Skin epidermis (tissue), 12 donors: ENCODE results near the gene KRTAP22-2.

Experiments used
- H3K27ac ChIP-seq, 21 experiments: fragments of 200-600 bp; sonication (generic) in 11 of 21; one replicate each; pipeline ENCODE4 v1.5.0; 2020; ENCODE audit warnings: mild to moderate bottlenecking in 3 of 21, inconsistent platforms in 2 of 21, moderate library complexity in 2 of 21
- H3K4me3 ChIP-seq, 7 experiments: fragments of 200-600 bp; sonication (generic) in 2 of 7; one replicate each; pipeline ENCODE4 v1.5.0; 2020; ENCODE audit warnings: inconsistent platforms in 2 of 7, mild to moderate bottlenecking in 2 of 7, moderate library complexity in 1 of 7

KRTAP22-2 gene

DNA sequence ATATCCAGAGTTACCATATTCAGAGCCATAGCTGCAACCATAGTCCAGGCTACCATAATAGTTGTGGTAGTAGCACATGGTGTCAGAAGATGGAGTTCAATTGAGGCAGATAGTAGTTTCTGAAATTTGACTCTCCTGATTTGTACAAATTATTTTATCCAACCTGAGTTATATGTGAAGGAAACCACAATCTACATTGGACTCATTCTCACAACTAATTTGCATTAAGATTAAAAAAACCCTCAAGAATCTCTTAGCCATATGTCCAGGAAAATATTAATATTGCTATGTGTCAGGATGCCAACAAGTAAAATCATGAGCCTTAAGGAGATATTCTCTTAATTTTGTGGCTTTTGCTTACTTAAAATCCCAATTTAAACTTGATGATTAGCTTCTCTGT, at the start of gene KRTAP22-2:
Gene KRTAP22-2 (minus strand): TSS at position 101 of the 400 bp plus-strand sequence.
- no peak within 1 kb of the TSS for H3K4me3 ChIP-seq
- no peak within 1 kb of the TSS for H3K27ac ChIP-seq

DNA sequence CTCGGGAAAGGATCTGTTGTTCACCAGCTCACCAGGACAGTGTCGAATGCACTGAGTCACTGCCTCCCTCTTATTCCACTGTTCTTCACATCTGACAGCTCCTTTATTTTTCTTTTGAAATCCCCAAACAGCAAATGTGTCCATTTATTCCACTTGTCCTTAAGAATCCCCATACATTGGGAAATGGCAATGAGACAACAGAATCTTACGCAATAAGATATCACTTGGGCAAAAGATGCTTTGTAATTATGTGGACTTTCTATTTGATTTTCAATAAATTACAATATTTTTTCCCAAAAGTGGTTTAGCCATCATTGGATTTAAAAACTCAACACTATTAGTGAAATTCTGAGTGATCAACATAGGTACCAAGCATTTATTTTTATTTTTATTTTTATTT, 48.5 kb upstream of the KRTAP22-2 start:
- Histone ChIP-seq H3K27ac (no peak overlapping the region), H3K4me3 (no peak overlapping the region)

DNA sequence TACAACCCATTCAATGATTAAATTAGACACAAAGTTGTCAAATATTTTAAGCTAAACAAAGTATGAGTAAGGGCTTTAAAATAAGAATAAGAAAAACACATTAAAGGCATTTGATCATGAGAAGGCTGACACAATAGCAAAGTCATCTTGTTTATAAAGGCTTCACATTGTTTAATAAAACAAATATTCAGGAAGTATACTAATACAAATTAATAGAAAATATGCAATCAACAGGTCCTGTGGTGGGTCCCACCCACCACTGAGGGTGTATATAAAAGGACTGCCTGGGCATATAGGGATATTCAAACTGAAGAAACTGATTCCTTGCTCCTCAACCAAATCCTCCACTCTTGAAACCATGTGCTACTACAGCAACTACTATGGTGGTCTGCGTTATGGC, 44.7 kb upstream of the KRTAP22-2 start, which contains the start of gene KRTAP20-2:
Gene KRTAP20-2 (plus strand): TSS at position 301 of the 400 bp plus-strand sequence. CDS start 58 bp downstream, at position 359.
- Histone ChIP-seq H3K27ac (no peak within 1 kb of the TSS), H3K4me3 (no peak within 1 kb of the TSS)

DNA sequence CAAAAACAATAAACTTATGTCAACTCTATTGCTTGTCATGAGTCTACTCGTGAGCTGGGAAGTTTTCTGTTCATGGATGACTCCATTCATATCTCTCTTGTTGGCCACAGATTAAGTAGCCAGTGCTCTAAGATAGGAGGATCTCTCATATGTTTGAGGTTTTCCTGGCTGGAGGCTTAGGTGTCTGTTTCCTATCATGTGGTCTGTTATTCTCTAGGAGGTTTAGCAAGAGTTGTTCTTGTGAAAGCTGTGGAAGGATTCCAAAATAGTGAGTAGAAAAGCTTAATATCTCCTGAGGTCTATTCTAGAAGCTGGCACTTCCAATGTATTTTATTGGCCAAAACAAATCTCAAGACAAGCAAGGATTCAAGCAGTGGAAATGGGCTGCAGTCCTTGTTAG, 39.0 kb upstream of the KRTAP22-2 start:
- H3K4me3 ChIP-seq: no peak overlapping the region
- no peak overlapping the region for H3K27ac ChIP-seq

DNA sequence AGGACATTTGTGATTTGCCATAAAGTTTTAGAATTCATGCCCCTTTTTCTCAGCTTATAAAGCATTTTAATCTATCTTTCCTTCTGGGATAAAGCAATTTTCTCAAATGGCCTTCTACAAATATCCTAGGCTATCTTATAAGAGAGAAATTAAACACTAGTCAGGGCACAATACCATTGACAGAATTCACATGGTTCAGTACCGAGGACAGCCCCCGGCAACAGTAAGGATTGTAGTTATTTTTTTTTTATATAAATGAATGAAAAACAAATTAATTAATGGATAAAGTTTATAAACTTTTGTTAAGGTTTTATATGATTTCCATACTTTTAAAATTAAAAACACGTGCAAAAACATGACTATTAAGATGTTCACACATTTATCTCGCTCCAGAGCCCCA, 37.9 kb upstream of the KRTAP22-2 start:
- Histone ChIP-seq H3K4me3 (no peak overlapping the region), H3K27ac (no peak overlapping the region)

DNA sequence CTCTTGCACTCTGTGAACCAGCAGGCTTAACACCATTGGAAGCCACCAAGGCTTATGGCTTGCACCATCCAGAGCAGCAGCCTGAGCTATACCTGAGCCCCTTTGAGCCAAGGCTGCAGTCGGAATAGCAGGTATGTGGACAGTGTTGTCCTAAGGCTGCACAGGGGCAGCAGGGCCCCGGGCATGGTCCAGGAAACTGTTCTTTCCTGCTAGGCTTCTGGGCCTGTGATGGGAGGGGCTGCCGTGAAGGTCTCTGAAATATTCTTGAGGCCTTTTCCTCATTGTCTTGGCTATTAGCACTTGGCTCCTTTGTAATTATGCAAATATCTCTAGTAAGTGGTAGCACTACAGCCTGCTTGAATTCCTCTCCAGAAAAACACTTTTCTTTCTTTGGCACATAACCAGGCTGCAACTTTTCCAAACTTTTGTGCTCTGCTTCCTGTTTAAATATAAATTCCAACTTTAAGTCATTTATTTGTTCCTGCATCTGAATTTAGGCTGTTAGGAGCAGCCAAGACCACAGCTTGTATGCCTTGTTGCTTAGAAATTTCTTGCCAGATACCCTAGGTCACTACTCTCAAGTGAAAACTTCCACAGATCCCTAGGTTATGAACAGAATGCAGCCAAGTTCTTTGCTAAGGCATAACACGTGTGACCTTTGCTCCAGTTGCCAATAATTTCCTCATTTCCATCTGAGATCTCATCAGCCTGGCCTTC, 35.4 kb upstream of the KRTAP22-2 start:
- Histone ChIP-seq H3K27ac (no peak overlapping the region), H3K4me3 (no peak overlapping the region)

DNA sequence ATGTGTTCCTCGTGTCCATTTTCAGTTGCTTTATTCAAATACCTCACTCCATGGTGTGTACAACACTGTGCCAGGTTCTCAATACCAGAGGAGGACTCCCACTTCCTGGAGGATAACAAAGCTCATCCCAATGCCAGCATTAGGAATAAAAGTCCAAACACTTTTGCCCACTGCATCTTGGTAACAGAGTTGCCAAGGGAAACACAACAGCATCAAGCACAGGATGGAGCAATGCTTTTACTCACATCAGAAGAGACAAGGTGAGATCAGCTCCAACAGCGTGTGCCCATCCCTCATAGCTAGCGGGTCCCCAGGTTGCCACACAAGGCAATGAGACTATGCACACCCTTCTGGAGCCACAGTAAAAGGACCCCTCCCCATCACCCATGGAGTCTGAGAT, 33.2 kb upstream of the KRTAP22-2 start:
- no peak overlapping the region for H3K27ac ChIP-seq
- H3K4me3 ChIP-seq: no peak overlapping the region

DNA sequence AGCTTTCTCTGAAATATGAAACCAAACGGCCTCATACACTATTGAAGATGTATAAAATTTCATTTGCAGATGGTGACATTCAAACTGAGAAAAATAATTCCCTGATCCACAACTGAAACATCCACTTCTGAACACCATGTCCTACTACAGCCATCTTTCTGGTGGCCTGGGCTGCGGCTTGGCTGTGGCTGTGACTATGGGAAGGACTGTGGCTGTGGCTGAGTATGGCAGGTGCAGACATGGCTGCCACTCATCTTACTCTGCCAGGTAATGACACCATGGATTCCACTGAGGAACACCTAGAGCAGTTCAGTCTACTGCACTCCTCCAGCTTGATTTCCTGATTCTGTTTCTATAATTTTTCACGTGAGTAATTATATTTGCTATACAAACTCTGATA, 30.3 kb upstream of the KRTAP22-2 start, which contains the start of gene KRTAP20-4:
Gene KRTAP20-4 (plus strand): TSS at position 106 of the 400 bp plus-strand sequence.
- H3K4me3 ChIP-seq: no peak within 1 kb of the TSS
- H3K27ac ChIP-seq: no peak within 1 kb of the TSS

DNA sequence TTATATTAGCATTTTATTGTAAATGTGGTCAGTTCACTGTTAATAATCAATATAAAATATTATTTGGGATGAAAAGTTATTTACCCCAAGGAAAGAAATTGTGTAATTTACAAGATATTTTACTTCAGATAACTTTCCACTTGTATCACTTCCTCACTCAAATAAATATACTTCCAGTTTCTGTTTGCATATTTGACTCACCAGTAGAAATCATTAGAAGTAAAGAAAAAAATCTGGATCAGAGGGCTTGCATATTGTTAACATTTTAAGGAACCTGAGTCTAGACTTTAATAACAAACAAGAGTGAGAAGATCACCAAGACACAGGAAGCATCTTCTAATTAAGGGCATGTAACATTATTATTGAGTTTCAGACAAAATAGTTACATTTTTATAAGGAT, 29.9 kb upstream of the KRTAP22-2 start:
- Histone ChIP-seq H3K27ac (no peak overlapping the region), H3K4me3 (no peak overlapping the region)

DNA sequence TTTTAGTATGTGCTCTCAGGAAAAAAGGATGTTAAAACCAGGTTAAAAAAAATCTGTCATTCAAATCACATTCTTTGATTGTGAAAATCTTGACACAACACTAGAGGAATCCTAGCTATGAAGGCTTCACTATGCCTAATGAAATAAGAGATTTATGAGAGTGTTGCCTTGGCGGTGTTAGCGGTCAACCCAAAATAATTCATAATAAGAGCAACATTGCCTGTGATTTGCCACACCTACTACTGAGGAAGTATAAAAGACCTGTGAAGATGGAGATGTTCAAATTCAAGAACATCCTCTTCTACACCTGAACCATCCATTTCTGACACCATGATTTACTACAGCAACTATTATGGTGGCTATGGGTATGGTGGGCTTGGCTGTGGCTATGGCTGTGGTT, 25.9 kb upstream of the KRTAP22-2 start, which contains the start of gene KRTAP20-1:
Gene KRTAP20-1 (plus strand): TSS at position 301 of the 400 bp plus-strand sequence. CDS start 30 bp downstream, at position 331.
- H3K27ac ChIP-seq: no peak within 1 kb of the TSS
- no peak within 1 kb of the TSS for H3K4me3 ChIP-seq

DNA sequence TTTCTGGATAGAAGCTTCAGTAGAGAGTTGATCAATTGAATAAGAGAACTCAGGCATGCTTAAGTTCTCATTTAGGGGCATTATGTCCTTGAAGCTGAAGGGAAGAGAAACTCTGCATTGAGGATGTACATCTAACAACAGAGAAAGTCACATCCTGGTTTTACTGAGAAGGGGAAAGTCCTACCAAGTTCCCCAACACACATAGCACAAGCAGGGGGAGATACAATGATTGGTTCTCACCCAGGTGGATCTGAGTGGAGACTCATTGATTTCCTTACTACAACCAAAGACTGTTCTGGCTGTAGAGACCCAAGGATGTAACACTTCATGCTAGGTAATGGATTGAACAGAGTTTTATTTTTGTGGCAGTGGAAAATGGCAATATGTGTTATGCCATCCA, 25.0 kb upstream of the KRTAP22-2 start:
- H3K4me3 ChIP-seq: no peak overlapping the region
- no peak overlapping the region for H3K27ac ChIP-seq

DNA sequence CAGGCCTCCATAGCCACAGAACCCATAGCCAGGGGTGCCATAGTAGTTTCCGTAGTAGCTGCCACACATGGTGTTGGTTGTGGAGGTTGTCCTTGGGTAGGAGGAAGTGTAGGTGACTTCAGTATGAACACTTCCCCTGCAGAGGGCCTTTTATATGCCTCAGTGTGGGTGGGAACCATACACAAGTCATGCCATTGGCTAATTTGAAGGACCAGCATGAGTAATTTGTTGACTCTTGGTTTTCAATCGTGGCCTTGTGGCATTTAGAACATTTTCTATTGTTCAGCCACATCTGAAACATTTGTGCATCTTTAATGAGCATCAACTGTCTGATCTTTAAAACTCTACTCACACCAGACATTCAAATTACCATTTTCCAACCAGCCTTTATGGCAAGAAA, 23.6 kb upstream of the KRTAP22-2 start, which contains the start of gene KRTAP6-1:
Gene KRTAP6-1 (minus strand): TSS at position 95 of the 400 bp plus-strand sequence. CDS start 26 bp downstream, at position 69.
- Histone ChIP-seq H3K4me3 (no peak within 1 kb of the TSS), H3K27ac (no peak within 1 kb of the TSS)

DNA sequence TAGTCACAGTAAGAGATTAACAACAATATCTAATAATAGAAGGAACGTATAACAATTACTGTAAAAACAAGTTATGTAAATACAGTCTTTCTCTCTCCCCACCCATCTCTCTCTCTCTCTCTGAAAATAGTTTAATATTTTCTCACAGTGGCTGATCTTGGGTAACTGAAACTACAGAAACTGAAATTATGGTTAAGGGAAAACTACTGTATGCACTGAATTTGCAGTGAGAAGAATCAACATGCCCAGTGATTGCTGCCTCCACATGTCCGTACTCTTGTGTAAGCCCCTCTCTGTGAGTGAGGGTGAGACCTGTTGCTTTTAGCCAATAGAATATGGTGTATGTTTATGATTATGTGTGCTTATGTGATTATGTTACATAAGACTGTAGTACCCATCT, 21.9 kb upstream of the KRTAP22-2 start:
- Histone ChIP-seq H3K4me3 (no peak overlapping the region), H3K27ac (no peak overlapping the region)

DNA sequence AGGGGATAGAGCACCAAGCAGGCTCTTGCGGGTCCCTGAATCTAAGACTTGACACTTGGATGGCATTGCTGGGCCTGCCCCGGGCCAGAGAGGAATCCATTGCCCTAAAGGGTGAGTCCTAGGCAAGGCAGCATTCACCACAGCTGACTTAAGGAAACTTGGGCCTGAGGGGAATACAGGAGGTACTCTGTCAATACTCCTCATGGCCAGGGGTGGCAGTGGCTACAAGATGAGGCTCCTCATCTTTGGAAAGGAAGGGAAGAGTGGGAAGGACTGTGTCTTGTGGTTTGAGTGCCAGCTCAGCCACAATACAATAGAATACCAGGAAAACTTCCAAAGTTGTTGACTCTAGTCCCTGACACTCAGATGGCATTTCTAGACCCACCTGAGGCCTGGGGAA, 15.8 kb upstream of the KRTAP22-2 start:
- H3K27ac ChIP-seq: no peak overlapping the region
- H3K4me3 ChIP-seq: no peak overlapping the region

DNA sequence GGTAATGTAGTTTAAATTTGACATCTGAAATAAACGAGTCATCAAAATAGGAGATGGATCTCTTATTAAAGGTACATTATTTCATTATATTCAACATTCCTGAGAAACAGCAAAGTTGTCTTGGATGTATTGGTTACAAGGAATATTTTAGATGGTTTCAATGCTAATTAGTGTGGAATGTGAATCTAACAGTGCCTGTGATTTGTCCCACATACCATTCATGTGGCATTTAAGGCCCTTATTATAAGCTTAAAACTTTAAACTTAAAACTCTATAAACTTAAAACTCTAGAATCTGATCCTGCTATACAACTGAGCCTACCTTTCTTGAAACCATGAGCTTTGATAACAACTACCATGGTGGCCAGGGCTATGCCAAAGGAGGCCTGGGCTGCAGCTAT, 10.6 kb upstream of the KRTAP22-2 start, which contains the start of gene KRTAP22-1:
Gene KRTAP22-1 (plus strand): TSS at position 301 of the 400 bp plus-strand sequence.
- Histone ChIP-seq H3K27ac (no peak within 1 kb of the TSS), H3K4me3 (no peak within 1 kb of the TSS)

DNA sequence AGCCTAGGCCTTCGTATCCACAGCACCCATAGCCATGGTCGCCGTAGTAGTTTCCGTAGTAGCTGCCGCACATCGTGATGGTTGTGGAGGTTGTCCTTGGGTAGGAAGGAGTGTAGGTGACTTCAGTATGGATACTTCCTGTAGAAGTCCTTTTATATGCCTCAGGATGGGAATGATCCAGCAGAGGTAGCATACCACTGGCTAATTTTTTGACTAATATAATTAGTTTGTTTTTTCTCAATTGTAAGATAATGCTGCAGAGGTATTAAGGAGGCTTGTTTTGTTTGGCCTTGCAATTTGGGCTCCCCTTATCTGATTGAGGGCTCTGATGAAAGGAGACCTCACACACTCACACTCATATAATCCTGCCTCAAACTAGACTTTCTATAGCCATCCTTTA, 8.6 kb upstream of the KRTAP22-2 start, which contains the start of gene KRTAP6-2:
Gene KRTAP6-2 (minus strand): TSS at position 101 of the 400 bp plus-strand sequence. CDS start 28 bp downstream, at position 73.
- H3K4me3 ChIP-seq: no peak within 1 kb of the TSS
- H3K27ac ChIP-seq: no peak within 1 kb of the TSS

DNA sequence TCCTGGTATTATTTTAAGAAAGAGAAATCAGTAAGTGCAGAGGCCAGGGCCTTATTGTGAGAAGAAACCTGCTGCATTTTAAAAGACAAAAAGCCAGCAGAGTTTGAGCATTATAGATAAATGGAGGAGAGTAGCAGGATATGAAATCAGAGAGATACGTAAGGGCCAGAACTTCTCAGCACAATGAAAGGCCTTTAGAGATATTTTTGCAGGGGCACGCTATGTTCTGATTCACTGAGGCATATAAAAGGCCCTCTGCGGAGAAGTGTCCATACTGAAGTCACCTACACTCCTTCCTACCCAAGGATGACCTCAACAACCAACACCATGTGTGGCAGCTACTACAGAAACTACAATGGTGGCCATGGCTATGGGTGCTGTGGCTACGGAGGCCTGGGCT, 1.9 kb upstream of the KRTAP22-2 start, which contains the start of gene KRTAP6-3:
Gene KRTAP6-3 (plus strand): TSS at position 301 of the 400 bp plus-strand sequence. CDS start 6 bp downstream, at position 307.
- Histone ChIP-seq H3K27ac (no peak within 1 kb of the TSS), H3K4me3 (no peak within 1 kb of the TSS)

DNA sequence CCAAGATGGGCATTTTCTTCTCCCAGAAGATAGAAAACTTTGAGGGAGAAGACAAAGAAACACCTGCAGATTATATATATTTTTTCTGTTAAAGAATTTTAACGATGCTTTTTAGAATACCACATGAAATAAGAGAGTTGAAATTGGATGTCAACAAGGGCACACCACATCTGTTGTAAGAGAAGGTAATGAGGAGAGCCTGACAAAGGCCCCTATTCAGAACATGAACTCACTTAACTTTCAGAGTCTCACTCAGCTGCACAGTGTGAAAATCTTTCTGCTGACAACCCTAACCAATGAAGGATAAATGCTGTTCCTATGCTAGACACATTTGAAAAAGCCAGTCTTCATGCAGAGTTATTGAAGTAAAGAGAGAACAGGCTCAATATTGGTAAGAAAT, 7.3 kb downstream of the KRTAP22-2 start:
- no peak overlapping the region for H3K27ac ChIP-seq
- H3K4me3 ChIP-seq: no peak overlapping the region

DNA sequence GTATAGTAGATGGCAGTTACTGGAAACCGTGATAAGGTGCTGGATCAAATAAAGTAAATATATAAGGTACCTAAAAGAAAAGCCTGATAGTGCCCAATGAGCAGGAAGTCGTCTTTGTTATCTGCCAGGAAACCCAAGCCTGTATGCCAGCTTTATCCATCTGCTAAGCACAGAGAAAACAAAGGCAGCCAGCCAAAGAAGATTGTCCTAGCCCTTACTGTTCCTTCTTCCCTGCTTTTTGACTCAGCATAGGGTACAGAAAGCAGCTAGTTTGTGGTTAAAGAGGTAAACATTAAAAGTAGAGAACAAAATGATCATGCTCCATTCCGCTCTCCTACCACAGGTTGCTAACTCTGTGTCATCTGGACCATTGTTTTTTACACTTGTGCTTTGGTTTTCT, 10.1 kb downstream of the KRTAP22-2 start:
- H3K27ac ChIP-seq: no peak overlapping the region
- no peak overlapping the region for H3K4me3 ChIP-seq

DNA sequence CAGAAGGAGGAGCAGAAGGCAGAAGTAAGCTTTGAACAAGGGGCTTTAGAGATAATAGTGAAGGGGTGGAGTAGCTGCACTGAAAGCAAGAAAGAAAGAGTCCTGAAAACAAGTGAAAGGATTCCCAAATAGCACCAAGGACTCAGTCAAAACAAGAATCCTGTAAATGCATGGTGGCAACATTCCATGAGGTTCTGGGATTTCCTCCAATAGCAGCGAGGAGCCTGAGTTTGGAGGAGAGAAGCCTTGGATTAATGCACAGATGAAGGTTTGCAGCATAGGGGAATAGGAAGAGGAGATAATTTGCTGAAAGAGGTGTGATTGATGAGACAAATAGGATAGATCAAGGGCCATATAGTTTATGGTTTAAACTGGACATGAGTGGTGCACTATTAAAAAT, 10.9 kb downstream of the KRTAP22-2 start:
- Histone ChIP-seq H3K4me3 (no peak overlapping the region), H3K27ac (no peak overlapping the region)

DNA sequence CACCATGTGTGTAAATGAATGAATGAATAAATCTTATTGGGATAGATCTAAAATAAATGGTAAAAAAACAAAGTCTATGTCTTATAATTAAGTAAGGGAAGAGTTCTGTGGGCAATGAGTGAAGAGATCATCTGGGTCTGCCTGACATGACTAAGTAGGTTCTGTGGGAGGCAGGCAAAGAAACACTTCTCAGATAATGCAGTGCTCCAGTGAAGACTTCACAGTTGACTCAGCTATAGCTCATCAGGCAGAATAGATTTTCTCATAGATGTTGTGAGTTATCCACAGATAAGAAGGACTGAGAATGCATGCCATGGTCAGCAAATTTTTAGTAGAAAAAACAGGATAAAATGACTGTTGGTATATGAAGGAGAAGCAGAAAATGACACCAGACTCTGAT, 12.4 kb downstream of the KRTAP22-2 start:
- H3K27ac ChIP-seq: no peak overlapping the region
- no peak overlapping the region for H3K4me3 ChIP-seq
